CD4-positive, alpha-beta T cell treated with Interleukin-17A for 1 hour (primary cell): Measurements from ENCODE around the gene UNK.

ENCODE experiments used
- DNase-seq: peaks from one replicate; pipeline ENCODE4 v3.0.0-alpha.2; 2020

The UNK gene

GRCh38 chr17:75773808-75774470, 10.7 kb upstream of the UNK start:
- no peak for DNase-seq

GRCh38 chr17:75774471-75774990, 10.1 kb upstream of the UNK start:
- DNase-seq: no peak

DNA sequence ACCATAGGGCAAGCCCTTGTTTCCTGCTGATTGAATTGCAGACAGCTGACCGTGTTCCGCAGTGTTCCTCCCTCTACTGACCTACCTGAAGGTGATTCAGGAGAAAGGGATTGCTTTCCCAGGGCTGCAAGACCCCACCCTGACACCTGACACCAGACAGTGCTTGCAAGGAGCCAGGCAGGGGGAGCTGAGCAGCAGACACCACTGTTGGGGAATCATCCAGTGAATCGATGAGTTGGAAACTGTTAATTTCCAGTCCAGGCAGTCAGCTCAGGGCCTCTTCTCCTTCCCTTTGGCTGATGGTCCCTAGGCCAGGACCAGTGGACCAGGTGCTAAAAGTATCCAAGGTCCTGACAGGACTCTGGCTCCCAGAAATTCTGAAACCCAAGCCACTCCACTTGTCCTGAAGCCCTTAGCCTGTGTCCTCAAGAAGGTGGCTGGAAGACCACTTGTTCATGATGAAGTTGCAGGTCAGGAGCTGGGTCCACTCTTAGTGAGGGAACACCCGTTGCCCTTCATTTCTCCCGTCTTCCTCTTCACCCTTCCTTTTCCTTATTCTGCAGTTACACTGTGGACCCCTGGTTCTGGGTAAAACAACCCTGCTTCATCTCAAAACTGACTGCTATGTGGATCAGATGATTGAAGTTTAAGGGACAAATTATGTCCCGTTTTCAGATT, 9.5 kb upstream of the UNK start:
- peak; percentile 46 for DNase-seq

- DNase-seq: peak; percentile 69
Observed at GRCh38 chr17:75776386-75777295, 8.0 kb upstream of the UNK start.

DNA sequence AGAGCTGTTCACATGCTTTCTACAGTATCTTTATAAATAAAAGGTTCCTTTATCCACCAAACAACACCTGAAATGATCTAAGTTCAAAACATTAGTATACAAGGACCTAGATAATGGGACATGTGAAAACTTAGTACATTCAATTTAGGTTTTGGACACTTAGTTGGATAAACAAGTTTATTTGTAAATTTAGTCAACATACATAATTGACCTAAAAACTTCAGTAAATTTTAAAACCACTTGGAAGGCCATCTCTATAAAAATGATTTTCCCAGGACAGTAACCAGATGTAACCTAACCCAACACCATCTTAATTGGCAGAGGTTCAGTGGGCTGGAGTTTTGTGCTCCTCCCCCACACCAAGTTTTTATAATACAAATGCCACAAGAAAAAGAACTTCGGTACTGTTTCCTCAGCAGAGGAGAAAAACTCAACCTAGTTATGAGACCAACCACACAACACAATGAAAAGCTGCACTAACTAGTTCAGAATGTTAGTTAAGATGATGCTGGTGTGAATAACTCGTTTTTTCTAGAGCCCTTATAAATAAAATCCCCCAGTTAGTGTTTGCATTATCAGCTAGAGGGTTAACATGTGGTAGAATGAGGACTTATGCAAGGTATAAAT, 7.2 kb upstream of the UNK start:
- DNase-seq: peak; percentile 37

DNA sequence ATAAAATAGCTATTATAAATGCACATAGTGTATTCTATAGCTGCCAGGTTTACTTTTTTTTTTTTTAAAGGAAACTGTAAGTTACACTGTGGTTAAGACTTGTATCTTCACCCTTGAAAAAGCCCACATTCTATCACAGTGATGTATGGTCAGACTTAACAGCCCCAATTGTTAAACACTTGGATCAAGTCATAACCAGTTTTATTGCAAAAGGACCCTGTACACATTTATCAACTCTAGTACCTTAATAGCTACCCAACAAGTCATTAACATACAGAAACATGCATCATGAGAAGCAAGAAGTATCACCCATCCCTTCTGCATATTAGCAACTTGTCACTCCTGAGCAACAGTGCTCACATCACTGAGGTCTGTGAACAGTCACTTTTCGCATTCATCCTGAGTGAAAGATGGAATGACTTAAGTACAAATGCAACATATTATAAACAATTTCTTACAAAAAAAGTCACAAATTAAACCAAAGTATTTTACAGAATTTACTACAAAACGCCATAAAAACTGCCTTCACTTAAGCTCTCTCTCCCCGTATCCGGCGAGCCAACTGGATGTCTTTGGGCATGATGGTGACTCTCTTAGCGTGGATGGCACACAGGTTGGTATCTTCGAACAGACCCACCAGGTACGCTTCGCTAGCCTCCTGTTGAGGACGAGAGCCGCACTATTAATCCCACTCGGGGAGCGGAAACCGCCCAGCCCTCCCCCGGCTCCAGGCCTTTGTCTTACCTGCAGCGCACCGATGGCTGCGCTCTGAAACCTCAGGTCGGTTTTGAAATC, 6.3 kb upstream of the UNK start:
- DNase-seq: peak; percentile 39

GRCh38 chr17:75778861-75779249, 5.8 kb upstream of the UNK start:
- DNase-seq: peak; percentile 88

DNA sequence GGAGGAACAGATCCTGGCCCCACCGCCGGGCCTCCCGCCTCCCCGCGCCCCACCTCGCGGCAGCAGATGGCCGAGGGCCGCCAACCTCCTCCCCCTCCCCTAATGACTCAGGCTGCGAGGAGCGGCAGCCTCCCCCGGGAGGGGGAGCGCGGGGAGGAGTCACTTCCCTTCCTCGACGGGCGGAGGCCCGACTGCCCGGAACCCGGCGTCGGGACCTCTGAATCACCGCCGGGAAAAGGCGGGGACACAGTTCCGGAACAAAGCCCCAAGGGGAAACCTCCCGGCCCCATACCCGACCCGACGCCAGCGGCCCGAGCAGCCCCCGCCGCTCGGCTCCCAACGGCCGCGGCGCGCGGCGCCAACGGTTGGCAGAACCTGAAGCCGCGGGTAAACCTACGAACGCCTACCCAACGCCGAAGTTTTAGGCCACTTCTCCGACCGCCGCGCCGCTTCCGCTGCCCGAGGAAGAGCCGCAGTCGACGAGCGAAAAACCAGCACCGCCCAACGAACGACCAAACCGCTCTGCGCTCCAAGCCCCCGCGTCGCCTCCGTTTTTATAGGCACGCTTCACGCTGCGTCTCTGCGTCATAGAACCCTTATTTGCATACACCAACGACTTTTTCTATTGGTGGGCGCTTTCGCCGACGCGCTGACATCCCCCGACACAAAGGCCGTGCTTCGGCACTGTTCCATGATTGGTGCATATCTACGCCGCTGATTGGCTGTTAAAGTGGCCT, 5.2 kb upstream of the UNK start:
- DNase-seq: peak; percentile 99

GRCh38 chr17:75779987-75780889, 4.4 kb upstream of the UNK start:
- DNase-seq: no peak

DNA sequence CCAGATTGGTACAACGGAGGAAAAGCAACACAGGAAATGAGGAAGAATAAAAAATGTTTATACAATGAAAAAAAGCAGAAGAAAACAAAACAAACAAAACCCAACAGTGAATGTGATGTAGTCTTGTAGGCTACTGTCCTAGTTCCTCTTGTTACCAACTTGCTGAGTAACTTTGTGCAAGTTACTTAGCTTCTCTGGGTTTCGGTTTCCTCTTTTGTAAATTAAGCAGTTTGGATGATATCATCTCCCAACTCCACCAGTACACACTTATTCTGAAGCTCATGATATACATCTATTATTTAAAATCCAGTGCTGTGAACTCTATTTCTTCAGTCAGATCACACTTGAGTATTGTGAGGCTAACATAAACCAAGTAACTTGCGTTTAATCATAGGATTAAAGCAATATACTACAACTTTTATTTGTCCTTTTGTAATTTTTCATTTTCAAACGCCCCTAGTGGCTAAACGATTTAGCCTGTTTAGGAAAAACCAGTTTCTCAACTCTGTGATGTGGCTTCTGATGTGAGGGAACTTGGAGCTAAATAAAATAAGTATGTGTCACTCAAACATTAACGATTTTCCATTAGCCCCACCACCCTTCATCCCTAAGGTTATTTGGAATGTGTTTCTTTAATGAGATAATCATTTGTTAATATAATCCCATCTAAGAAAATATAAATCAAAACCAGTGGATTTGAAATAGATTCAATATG, 1.4 kb upstream of the UNK start:
- DNase-seq: peak; percentile 81

DNA sequence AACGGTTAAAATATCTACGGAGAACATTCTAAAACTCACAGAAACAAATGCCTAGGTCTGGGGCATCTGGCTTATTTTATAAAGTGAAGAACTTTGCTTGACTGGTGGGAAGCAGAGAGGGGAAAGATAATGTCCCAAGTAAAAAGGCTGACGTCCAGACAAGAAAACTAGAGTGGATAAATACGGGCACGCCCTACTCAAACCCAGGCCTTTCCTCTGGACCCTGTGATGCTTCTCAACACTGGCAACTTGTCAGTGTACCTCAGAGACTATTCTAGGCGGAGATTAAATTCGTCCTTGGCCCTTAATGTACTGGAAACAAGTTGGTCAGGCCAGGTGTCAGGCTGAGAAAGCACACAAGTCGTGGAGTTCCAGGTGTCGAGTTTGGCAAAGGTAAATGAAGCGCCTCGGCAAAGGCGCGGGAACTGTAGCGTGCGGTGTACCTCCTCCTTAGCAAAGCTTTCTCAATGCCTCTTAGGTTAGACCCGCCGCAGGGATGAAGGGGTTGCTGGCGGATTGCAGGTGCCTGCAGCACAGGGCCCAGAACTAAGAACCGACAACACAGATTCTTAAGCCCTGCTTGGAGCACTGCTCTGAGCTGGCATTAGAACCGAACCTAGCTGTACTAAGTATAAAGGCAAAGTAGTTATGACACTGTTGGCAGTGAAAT, 668 bp upstream of the UNK start:
- no peak for DNase-seq

- DNase-seq: peak; percentile 92
Observed at GRCh38 chr17:75785016-75785890, 647 bp downstream of the UNK start.

GRCh38 chr17:75791254-75791653, 6.6 kb downstream of the UNK start:
- no peak for DNase-seq

GRCh38 chr17:75793460-75793859, 8.9 kb downstream of the UNK start:
- DNase-seq: no peak

- no peak for DNase-seq
Observed at GRCh38 chr17:75795820-75796607, 11.4 kb downstream of the UNK start.

GRCh38 chr17:75799402-75799801, 14.8 kb downstream of the UNK start:
- no peak for DNase-seq

DNA sequence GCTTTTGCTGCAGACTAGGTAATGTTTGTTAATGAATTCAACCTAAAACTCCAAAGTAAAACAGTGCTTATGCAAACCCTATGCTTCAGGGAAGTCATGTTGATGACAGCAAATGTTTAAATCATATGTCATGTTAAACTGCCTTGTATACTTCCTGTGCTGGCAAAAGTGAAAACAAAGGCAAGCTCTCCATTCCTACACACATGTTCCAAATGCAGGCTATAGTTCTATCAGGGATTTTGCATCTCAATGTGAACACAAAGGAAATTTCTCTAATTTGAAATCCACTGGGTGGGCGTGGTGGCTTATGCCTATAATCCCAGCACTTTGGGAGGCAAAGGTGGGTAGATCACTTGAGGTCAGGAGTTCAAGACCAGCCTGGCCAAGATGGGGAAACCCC, 19.3 kb downstream of the UNK start:
- DNase-seq: no peak
